ENCODE data around the gene ROR2.

The ROR2 gene

DNA sequence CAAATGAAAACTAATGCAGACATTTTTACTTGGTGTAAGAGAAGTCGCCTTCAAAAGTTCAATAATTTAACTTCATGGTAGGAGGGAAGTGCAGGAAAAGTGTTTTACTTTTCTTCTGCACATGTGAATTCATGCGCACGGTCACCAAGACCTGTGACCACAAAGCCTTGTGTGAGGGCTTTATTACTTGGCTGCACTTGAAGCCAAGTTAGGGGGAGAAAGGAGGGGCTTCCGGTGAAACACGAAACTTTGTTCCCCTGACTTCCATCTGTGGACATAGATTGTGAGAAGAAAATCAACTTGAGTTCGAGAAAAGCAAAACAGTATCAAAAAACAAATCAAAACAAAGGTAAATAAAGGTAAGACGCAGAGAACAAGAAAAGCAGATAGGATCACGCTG, 239.9 kb downstream of the ROR2 start:
- Histone ChIP-seq H3K4me2 (ENCODE audit: low read depth, low read length, poor library complexity, severe bottlenecking) (no peak overlapping the region), H3K9ac (ENCODE audit: low read length) (no peak overlapping the region), H3K9me3 (ENCODE audit: insufficient read depth, low read length) (no peaks in the 10 kb centered on the region), H2AFZ (ENCODE audit: low read depth, low read length, severe bottlenecking) (no peak overlapping the region), H3K36me3 (ENCODE audit: low read length) (no peaks in the 10 kb centered on the region), H3K4me3 (ENCODE audit: insufficient read depth, low read length, poor library complexity, severe bottlenecking) (no peak overlapping the region), H3K79me2 (ENCODE audit: insufficient read depth, low read length) (no peaks in the 10 kb centered on the region), H4K20me1 (ENCODE audit: low read depth, low read length) (no peaks in the 10 kb centered on the region), H3K27me3 (ENCODE audit: low read length) (no peaks in the 10 kb centered on the region), H3K9me2 (replicated peaks; ENCODE audit: insufficient read depth, low read length) (no peaks in the 10 kb centered on the region), H3K27ac (ENCODE audit: low read depth, low read length) (no peak overlapping the region), H3F3A (ENCODE audit: insufficient read depth) (0 out of 2 replicates have a peak, but pooled peaks cover 5% of the 10 kb centered on the region)
- TF ChIP-seq, protein P1, sequence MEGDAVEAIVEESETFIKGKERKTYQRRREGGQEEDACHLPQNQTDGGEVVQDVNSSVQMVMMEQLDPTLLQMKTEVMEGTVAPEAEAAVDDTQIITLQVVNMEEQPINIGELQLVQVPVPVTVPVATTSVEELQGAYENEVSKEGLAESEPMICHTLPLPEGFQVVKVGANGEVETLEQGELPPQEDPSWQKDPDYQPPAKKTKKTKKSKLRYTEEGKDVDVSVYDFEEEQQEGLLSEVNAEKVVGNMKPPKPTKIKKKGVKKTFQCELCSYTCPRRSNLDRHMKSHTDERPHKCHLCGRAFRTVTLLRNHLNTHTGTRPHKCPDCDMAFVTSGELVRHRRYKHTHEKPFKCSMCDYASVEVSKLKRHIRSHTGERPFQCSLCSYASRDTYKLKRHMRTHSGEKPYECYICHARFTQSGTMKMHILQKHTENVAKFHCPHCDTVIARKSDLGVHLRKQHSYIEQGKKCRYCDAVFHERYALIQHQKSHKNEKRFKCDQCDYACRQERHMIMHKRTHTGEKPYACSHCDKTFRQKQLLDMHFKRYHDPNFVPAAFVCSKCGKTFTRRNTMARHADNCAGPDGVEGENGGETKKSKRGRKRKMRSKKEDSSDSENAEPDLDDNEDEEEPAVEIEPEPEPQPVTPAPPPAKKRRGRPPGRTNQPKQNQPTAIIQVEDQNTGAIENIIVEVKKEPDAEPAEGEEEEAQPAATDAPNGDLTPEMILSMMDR (IDR thresholded peaks at IDR 0.05; ENCODE audit: insufficient read depth, low read length, poor library complexity, severe bottlenecking), result no peak
- no peak for TF ChIP-seq EZH2phosphoT487 (conservative IDR thresholded peaks at IDR 0.05; ENCODE audit: low read length)

DNA sequence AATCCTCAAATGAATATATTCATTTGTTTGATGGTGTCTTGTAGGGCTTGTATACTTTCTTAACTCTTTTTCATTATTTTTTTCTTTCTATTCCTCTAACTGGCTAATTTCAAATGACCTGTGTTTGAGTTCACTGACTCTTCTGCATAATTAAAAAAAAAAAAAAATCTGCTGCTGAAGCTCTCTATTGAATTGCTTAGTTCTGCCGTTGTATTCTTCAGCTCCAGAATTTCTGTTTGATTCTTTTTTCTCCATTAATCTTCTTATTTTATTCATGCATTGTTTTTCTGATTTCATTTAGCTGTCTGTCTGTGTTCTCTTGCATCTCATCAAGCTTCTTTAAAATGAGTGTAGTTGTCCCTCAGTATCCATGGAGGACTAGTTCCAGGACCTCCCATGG, 244.6 kb downstream of the ROR2 start:
- TF ChIP-seq, protein P1 (IDR thresholded peaks at IDR 0.05; ENCODE audit: insufficient read depth, low read length, poor library complexity, severe bottlenecking), result no peak
- no peak for TF ChIP-seq EZH2phosphoT487 (conservative IDR thresholded peaks at IDR 0.05; ENCODE audit: low read length)
- Histone ChIP-seq H3K36me3 (ENCODE audit: low read length) (no peaks in the 10 kb centered on the region), H3F3A (ENCODE audit: insufficient read depth) (no peaks in the 10 kb centered on the region), H3K79me2 (ENCODE audit: insufficient read depth, low read length) (no peaks in the 10 kb centered on the region), H3K27ac (ENCODE audit: low read depth, low read length) (no peak overlapping the region), H3K4me2 (ENCODE audit: low read depth, low read length, poor library complexity, severe bottlenecking) (no peak overlapping the region), H3K9me3 (ENCODE audit: insufficient read depth, low read length) (no peaks in the 10 kb centered on the region), H3K9ac (ENCODE audit: low read length) (no peak overlapping the region), H2AFZ (ENCODE audit: low read depth, low read length, severe bottlenecking) (no peak overlapping the region), H4K20me1 (ENCODE audit: low read depth, low read length) (no peaks in the 10 kb centered on the region), H3K27me3 (ENCODE audit: low read length) (no peaks in the 10 kb centered on the region), H3K4me3 (ENCODE audit: insufficient read depth, low read length, poor library complexity, severe bottlenecking) (no peak overlapping the region), H3K9me2 (replicated peaks; ENCODE audit: insufficient read depth, low read length) (no peaks in the 10 kb centered on the region)

DNA sequence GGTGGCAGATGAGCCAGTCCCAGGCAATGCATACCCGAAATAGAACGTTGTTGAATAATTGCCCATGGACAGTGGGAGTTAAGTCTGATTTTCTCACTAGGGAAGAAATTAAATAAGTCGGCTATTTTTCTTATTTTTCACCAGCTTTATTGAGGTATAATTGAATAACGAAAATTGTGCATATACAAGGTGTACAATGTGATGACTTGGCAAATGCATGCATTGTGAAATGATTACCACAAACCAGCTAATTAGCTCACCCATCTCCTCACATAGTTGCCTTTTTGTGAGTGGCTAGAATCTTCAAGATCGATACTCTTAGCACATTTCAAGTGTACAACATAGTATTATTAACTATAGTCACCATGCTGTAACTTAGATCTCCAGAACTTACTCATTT, 249.6 kb downstream of the ROR2 start:
- no peaks in the 10 kb centered on the region for H3K9me3 ChIP-seq (ENCODE audit: insufficient read depth, low read length)
- no peaks in the 10 kb centered on the region for H4K20me1 ChIP-seq (ENCODE audit: low read depth, low read length)
- H3K27ac ChIP-seq (ENCODE audit: low read depth, low read length), result no peak overlapping the region
- H3K9ac ChIP-seq (ENCODE audit: low read length), result no peak overlapping the region
- H3K36me3 ChIP-seq (ENCODE audit: low read length), result no peaks in the 10 kb centered on the region
- TF ChIP-seq, protein P1 (IDR thresholded peaks at IDR 0.05; ENCODE audit: insufficient read depth, low read length, poor library complexity, severe bottlenecking), result no peak
- TF ChIP-seq EZH2phosphoT487 (conservative IDR thresholded peaks at IDR 0.05; ENCODE audit: low read length), result no peak
- H3F3A ChIP-seq (ENCODE audit: insufficient read depth), result no peaks in the 10 kb centered on the region
- H3K4me2 ChIP-seq (ENCODE audit: low read depth, low read length, poor library complexity, severe bottlenecking), result no peak overlapping the region
- no peak overlapping the region for H2AFZ ChIP-seq (ENCODE audit: low read depth, low read length, severe bottlenecking)
- no peaks in the 10 kb centered on the region for H3K27me3 ChIP-seq (ENCODE audit: low read length)
- H3K79me2 ChIP-seq (ENCODE audit: insufficient read depth, low read length), result no peaks in the 10 kb centered on the region
- no peaks in the 10 kb centered on the region for H3K9me2 ChIP-seq (replicated peaks; ENCODE audit: insufficient read depth, low read length)
- no peak overlapping the region for H3K4me3 ChIP-seq (ENCODE audit: insufficient read depth, low read length, poor library complexity, severe bottlenecking)
